Endometrium (tissue), 2 donors: Measurements from ENCODE around the gene TMTC1.

Experiments
- FAIRE-seq: peaks from 2 replicates; lab custom pipeline; 2012; peaks lifted over from hg19 to GRCh38; lab: Jason Lieb, UNC
- donor health status: control.
- donor health status: control.

TMTC1 gene

GRCh38 chr12:29780084-29780483 lies 3.7 kb downstream of the TMTC1 start:
- no peak for FAIRE-seq

- no peak for FAIRE-seq
Measured at GRCh38 chr12:29778531-29778930, 5.2 kb downstream of the TMTC1 start.

GRCh38 chr12:29773076-29773475 lies 10.7 kb downstream of the TMTC1 start:
- no peak for FAIRE-seq

- no peak for FAIRE-seq
Measured at GRCh38 chr12:29771786-29772185, 12.0 kb downstream of the TMTC1 start.

- FAIRE-seq = no peak
Measured at GRCh38 chr12:29771165-29771564, 12.6 kb downstream of the TMTC1 start.

GRCh38 chr12:29769162-29769858 lies 14.4 kb downstream of the TMTC1 start:
- FAIRE-seq = no peak

GRCh38 chr12:29768372-29768771 lies 15.4 kb downstream of the TMTC1 start:
- no peak for FAIRE-seq

- no peak for FAIRE-seq
Measured at GRCh38 chr12:29763301-29763683, 20.4 kb downstream of the TMTC1 start.

- no peak for FAIRE-seq
Measured at GRCh38 chr12:29762637-29763300, 21.0 kb downstream of the TMTC1 start.

GRCh38 chr12:29759950-29760349 lies 23.8 kb downstream of the TMTC1 start:
- no peak for FAIRE-seq

GRCh38 chr12:29756741-29757390 lies 26.9 kb downstream of the TMTC1 start:
- no peak for FAIRE-seq

GRCh38 chr12:29754235-29755189 lies 29.2 kb downstream of the TMTC1 start:
- FAIRE-seq = no peak

- no peak for FAIRE-seq
Measured at GRCh38 chr12:29752121-29752520, 31.6 kb downstream of the TMTC1 start.

- no peak for FAIRE-seq
Measured at GRCh38 chr12:29751676-29752075, 32.1 kb downstream of the TMTC1 start.

- no peak for FAIRE-seq
Measured at GRCh38 chr12:29750928-29751220, 32.9 kb downstream of the TMTC1 start.

GRCh38 chr12:29750131-29750927 lies 33.4 kb downstream of the TMTC1 start:
- FAIRE-seq = no peak

GRCh38 chr12:29744365-29744764 lies 39.4 kb downstream of the TMTC1 start:
- FAIRE-seq = no peak

- FAIRE-seq = no peak
Measured at GRCh38 chr12:29743801-29744200, 39.9 kb downstream of the TMTC1 start.

- no peak for FAIRE-seq
Measured at GRCh38 chr12:29743077-29743476, 40.7 kb downstream of the TMTC1 start.

GRCh38 chr12:29742646-29743045 lies 41.1 kb downstream of the TMTC1 start:
- no peak for FAIRE-seq

- no peak for FAIRE-seq
Measured at GRCh38 chr12:29741342-29742241, 42.1 kb downstream of the TMTC1 start.
